GM12878 (cell line): ENCODE measurements around the gene C14orf39. TPM values are rescaled to one million over a fixed set of nuclear protein-coding genes. Genes with fewer than 3 reads are reported as not detected.

Experiments used
- ATAC-seq: fragments of 200-7000 bp; cut with Tn5 transposase; 3 replicates; pipeline ENCODE4 v1.9.1; 2020; ENCODE audit warnings: mild to moderate bottlenecking, moderate library complexity
- BruUV-seq: library from RNA; stranded (reverse); fragments of 400-500 nt; replicated peaks from 2 replicates; lab custom pipeline; 2021; lab: Mats Ljungman, UMichigan
- CTCF ChIA-PET: fragments of 300-600 bp; sonication (Branson Sonifier 250); formaldehyde crosslinking; extraction: SDS; loops from one replicate; lab custom pipeline; 2021; ENCODE audit warnings: inconsistent platforms; lab: Yijun Ruan, JAX
- POLR2A ChIA-PET: fragments of 350-600 bp; formaldehyde crosslinking; extraction: SDS; loops from one replicate; lab custom pipeline; 2021; ENCODE audit warnings: inconsistent platforms; lab: Charles Lee
- RAD21 ChIA-PET: fragments of 300-600 bp; sonication (Branson Sonifier 250); formaldehyde crosslinking; loops from one replicate; lab custom pipeline; 2023; ENCODE audit warnings: antibody characterized with exemption; ENCODE audit not compliant: unreplicated experiment; lab: Charles Lee
- SMC1A ChIA-PET: fragments of 300-600 bp; sonication (Branson Sonifier 250); formaldehyde crosslinking; loops from one replicate; lab custom pipeline; 2023; ENCODE audit not compliant: unreplicated experiment, uncharacterized antibody; lab: Charles Lee
- DNase-seq: peaks from one replicate; pipeline ENCODE4 v3.0.0-alpha.2; 2011; ENCODE audit warnings: low read depth, low spot score
- FAIRE-seq: peaks from 3 replicates; lab custom pipeline; 2011; peaks lifted over from hg19 to GRCh38; lab: Jason Lieb, UNC
- H2AFZ ChIP-seq: 2 replicates; pipeline ENCODE4 v1.6.0; 2011; ENCODE audit warnings: low read depth, low read length, control low read depth; ENCODE audit not compliant: control insufficient read depth
- H3K27ac ChIP-seq: 2 replicates; pipeline ENCODE4 v1.5.1; 2011; ENCODE audit warnings: control low read depth; ENCODE audit not compliant: control insufficient read depth, insufficient read depth
- H3K27me3 ChIP-seq, 2 experiments: replicated peaks in 1 of 2; 2 replicates each; pipeline versions ENCODE4 v1.6.0 to v1.6.1; 2011; ENCODE audit warnings: low read length in 1 of 2; ENCODE audit not compliant: control insufficient read depth in 2 of 2, insufficient read depth in 2 of 2
- H3K36me3 ChIP-seq, 2 experiments: 2 replicates each; pipeline ENCODE4 v1.5.1; 2011; ENCODE audit warnings: low read length in 1 of 2; ENCODE audit not compliant: control insufficient read depth in 2 of 2, insufficient read depth in 2 of 2
- H3K4me1 ChIP-seq: 2 replicates; pipeline ENCODE4 v1.6.1; 2011; ENCODE audit warnings: mild to moderate bottlenecking, low read length, moderate library complexity, mixed read lengths; ENCODE audit not compliant: control insufficient read depth, insufficient read depth
- H3K4me2 ChIP-seq: 2 replicates; pipeline ENCODE4 v1.6.0; 2011; ENCODE audit warnings: control low read depth; ENCODE audit not compliant: control insufficient read depth, insufficient read depth
- H3K4me3 ChIP-seq: fragments of 200-600 bp; sonication (generic); 2 replicates; pipeline ENCODE4 v1.5.1; 2016
- H3K79me2 ChIP-seq: 2 replicates; pipeline ENCODE4 v1.6.0; 2011; ENCODE audit warnings: low read length; ENCODE audit not compliant: control insufficient read depth, insufficient read depth
- H3K9ac ChIP-seq: 2 replicates; pipeline ENCODE4 v1.8.0; 2011; ENCODE audit warnings: low read length, control low read depth, mixed read lengths; ENCODE audit not compliant: control insufficient read depth, insufficient read depth
- H3K9me3 ChIP-seq: replicated peaks from 3 replicates; pipeline ENCODE4 v1.5.1; 2011; ENCODE audit warnings: mild to moderate bottlenecking, low read length; ENCODE audit not compliant: control insufficient read depth, insufficient read depth
- H4K20me1 ChIP-seq: 2 replicates; pipeline ENCODE4 v1.6.0; 2011; ENCODE audit not compliant: control insufficient read depth, insufficient read depth
- CREM ChIP-seq: IDR thresholded peaks from 2 replicates; pipeline ENCODE4 v1.6.1; 2014; ENCODE audit warnings: antibody characterized with exemption, low read depth
- E2F8 ChIP-seq: fragments of 450-650 bp; IDR thresholded peaks from 2 replicates; pipeline ENCODE4 v1.6.1; 2018; ENCODE audit warnings: mild to moderate bottlenecking, low read depth, moderate library complexity; ENCODE audit not compliant: partially characterized antibody
- FOXK2 ChIP-seq: fragments of 450-650 bp; IDR thresholded peaks from 2 replicates; pipeline ENCODE4 v1.6.1; 2017; ENCODE audit warnings: mild to moderate bottlenecking, moderate library complexity
- PKNOX1 ChIP-seq: fragments of 450-650 bp; IDR thresholded peaks from 2 replicates; pipeline ENCODE4 v1.6.1; 2016; ENCODE audit warnings: mild to moderate bottlenecking
- RAD21 ChIP-seq: IDR thresholded peaks from 2 replicates; pipeline ENCODE4 v1.6.1; 2011; ENCODE audit warnings: mild to moderate bottlenecking, low read depth, low read length, moderate library complexity; ENCODE audit not compliant: insufficient read depth
- SIN3A ChIP-seq: IDR thresholded peaks from 2 replicates; pipeline ENCODE4 v1.6.1; 2012; ENCODE audit warnings: low read depth, low read length, improper control_type of control experiment
- SKIL ChIP-seq: fragments of 450-650 bp; IDR thresholded peaks from 2 replicates; pipeline ENCODE4 v1.6.1; 2017; ENCODE audit warnings: mild to moderate bottlenecking, low read depth, inconsistent platforms; ENCODE audit not compliant: poor library complexity, severe bottlenecking
- USF2 ChIP-seq: IDR thresholded peaks from 2 replicates; pipeline ENCODE4 v1.6.1; 2011; ENCODE audit warnings: low read depth, low read length, improper control_type of control experiment, borderline replicate concordance
- YY1 ChIP-seq: IDR thresholded peaks from 2 replicates; pipeline ENCODE4 v1.6.1; 2011; ENCODE audit warnings: low read depth, mild to moderate bottlenecking, low read length
- ZBTB4 ChIP-seq: fragments of 450-650 bp; formaldehyde crosslinking; IDR thresholded peaks from 2 replicates; pipeline ENCODE4 v1.4.0; 2022; ENCODE audit warnings: mild to moderate bottlenecking, moderate library complexity
- ZNF622 ChIP-seq: fragments of 450-650 bp; IDR thresholded peaks from 2 replicates; pipeline ENCODE4 v1.6.1; 2017; ENCODE audit warnings: mild to moderate bottlenecking, inconsistent platforms
- WGBS: methylation state at CpG from one replicate; pipeline ENCODE4 v1.1.6; 2016; ENCODE audit warnings: low lambda C conversion rate; ENCODE audit not compliant: insufficient replicate concordance, insufficient coverage; ENCODE audit errors: missing lambda C conversion rate; 5-methylcytosine and 5-hydroxymethylcytosine counted together
- in situ Hi-C: fragments of 300-500 bp; cut with MboI; formaldehyde crosslinking; loops from 9 replicates; pipeline ENCODE4 v1.14.3; 2018; ENCODE audit warnings: mixed read lengths
- intact Hi-C: fragments of 100-400 bp; cut with micrococcal nuclease; formaldehyde crosslinking; loops from one replicate; pipeline ENCODE4 v1.14.2; 2022; ENCODE audit not compliant: unreplicated experiment
- polyA plus RNA-seq, 11 experiments: library from polyadenylated mRNA; depleted of rRNA in 4 of 11; unstranded in 6 of 11; stranded (reverse) in 5 of 11; fragments of >200 nt; fragmentation: Nextera tagmentation in 4 of 11; fragmentation: Illumina TruSeq in 1 of 11; extraction: Ambion mirVana in 4 of 11; extraction: Trizol in 1 of 11; gene quantifications; 1 replicate in 1 of 11; 2 replicates in 10 of 11; pipeline versions ENCODE4 v1.2.1 to v1.2.3, GENCODE V29; 2011 to 2016; ENCODE audit warnings: inconsistent platforms in 2 of 11, missing spikeins in 2 of 11, low read depth in 1 of 11
- total RNA-seq, 4 experiments: library from RNA; depleted of rRNA in 3 of 4; stranded (reverse); fragments of >200 nt in 3 of 4; fragmentation: Illumina TruSeq in 1 of 4; extraction: Trizol in 1 of 4; gene quantifications; 2 replicates each; pipeline versions ENCODE4 v1.2.1 to v1.2.3, GENCODE V29; 2013 to 2021

C14orf39 gene
- total and polyA plus RNA-seq, 10 of the 15 experiments (the other 5 are each of a cell fraction or from before 2014, with no cell fraction given) = 0.24 to 0.31 TPM; not detected in 8

GRCh38 chr14:60514741-60515491 lies 29.1 kb upstream of the C14orf39 start:
- ChIA-PET RAD21 (no interaction called here), SMC1A (interaction anchor here (0.6 kb wide), 1 partner anchor 1380 kb away, joined by 3 read pairs; no protein-coding TSS in a partner anchor), POLR2A (no interaction called here), CTCF (interaction anchor here (0.9 to 1.4 kb wide), 3 partner anchors 13 to 165 kb away, joined by 3 read pairs; no protein-coding TSS in a partner anchor)
- no peaks in the 10 kb centered on the region for H3K36me3 ChIP-seq
- no peak overlapping the region for H3K9ac ChIP-seq
- no peak for DNase-seq
- H3K27me3 ChIP-seq = peaks cover 9 to 14% of the 10 kb centered on the region in 2 experiments
- intact Hi-C loops = no loop called here
- H3K27ac ChIP-seq = no peak overlapping the region
- 61% methylated on average over 29 of the region's 79 CpGs for WGBS
- peak overlapping the region; percentile 64; the same call in 1 of the 2 replicates for H3K4me2 ChIP-seq
- no TSS peak for BruUV-seq
- peak overlapping the region; percentile 17; the same call in 1 of the 2 replicates for H2AFZ ChIP-seq
- no peaks in the 10 kb centered on the region for H4K20me1 ChIP-seq
- H3K4me3 ChIP-seq = peak overlapping the region; percentile 41; the same call in 1 of the 2 replicates
- no peaks in the 10 kb centered on the region for H3K4me1 ChIP-seq
- in situ Hi-C loops = no loop called here
- ATAC-seq = no peak
- no peaks in the 10 kb centered on the region for H3K79me2 ChIP-seq
- FAIRE-seq = no peak
- no peaks in the 10 kb centered on the region; the same call in 2 of the 3 replicates for H3K9me3 ChIP-seq
- TF ChIP-seq YY1 = 0 out of 2 replicates have a peak, but pooled peaks have one; percentile 12
- TF ChIP-seq PKNOX1 = no peak
- no peak for TF ChIP-seq SIN3A
- TF ChIP-seq E2F8 = no peak
- no peak for TF ChIP-seq RAD21
- no peak for TF ChIP-seq USF2
- TF ChIP-seq SKIL = no peak
- no peak for TF ChIP-seq FOXK2
- no peak for TF ChIP-seq ZBTB4 (CRISPR knock-in tag)
- no peak for TF ChIP-seq CREM
- TF ChIP-seq ZNF622 = no peak
